ELF-1 (cell line): Measurements from ENCODE around the gene ZNF503.

Experiments used
- DNase-seq: peaks from one replicate; pipeline ENCODE4 v3.0.0-alpha.2; 2016; ENCODE audit warnings: low read depth, low spot score

Gene ZNF503

DNA sequence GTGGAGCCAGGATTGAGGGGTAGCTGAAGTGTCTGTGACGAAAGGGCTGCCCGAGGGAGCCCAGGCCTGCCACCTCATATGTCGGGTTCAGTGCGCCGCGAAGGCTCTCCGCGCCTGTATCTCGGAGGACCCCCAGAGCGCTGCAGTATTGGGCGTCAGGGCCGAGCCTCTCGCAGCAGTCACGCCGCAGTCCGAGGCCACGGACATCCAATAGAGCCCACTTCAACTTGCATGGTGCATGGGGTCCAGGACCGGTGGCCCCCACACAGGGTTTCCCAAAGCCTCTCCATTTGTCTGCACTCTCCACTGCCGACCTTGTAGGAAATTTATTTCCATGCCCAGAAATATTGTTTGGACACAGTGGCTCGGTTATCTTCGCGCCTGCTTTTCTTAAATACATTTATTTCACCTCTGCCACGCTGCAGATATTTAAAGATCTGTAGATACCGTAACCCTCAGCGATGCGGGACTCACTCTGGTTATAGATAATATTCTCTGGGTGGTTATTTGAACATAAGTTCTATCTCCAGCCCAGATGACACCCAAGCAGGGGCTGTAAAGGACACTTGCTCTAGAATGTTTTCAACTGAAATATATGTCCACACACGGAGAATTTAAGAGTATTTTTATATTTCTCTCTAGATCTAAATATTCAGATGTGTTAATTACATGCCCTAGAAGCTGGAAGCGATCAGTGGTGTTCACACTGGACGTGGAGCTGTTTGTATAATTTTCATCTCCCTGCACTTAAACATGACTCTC lies 5.1 kb upstream of the ZNF503 start:
- no peak for DNase-seq

DNA sequence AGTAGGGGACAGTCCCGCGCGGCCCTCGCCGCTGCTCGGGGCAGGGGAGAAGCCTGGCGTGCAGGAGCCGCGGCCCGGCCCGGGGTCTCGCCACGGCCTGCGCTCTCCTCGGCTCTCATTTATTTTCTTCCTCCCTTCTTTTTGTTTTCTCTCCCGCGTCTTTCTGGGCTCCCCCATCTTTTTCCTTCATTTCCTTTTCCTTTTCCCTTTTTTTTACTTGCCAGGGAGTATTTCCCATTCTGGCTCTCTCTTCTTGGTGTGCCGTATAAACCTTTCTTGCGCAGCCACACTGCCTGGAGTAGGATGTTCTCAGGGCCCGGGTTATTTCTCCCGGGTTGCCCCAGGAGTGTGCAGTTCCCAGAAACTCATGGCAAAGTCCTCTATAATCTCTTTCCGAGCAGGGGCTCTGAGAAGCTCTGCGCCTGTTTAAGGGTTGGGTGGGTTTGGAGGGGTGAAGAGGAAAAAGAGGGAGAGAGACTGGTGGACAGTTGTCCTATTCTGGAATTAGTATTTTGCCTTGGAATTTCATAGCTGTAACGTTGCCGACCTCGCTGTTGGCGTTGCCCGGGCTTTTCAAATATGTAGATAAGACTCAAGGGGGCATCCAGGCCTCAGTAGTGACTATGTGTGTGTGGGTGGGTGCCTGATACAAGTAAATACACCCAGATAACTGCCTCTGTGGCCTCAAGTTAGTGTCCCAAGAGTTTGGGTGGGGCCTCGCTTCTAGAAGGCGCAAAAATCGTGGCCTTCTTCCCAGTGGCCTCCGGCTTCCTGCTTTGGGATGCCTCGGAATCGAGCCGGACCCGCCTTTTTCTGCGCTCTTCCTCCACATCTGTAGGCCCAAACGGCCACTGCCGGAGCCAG lies 4.3 kb upstream of the ZNF503 start:
- peak; percentile 48 for DNase-seq

DNA sequence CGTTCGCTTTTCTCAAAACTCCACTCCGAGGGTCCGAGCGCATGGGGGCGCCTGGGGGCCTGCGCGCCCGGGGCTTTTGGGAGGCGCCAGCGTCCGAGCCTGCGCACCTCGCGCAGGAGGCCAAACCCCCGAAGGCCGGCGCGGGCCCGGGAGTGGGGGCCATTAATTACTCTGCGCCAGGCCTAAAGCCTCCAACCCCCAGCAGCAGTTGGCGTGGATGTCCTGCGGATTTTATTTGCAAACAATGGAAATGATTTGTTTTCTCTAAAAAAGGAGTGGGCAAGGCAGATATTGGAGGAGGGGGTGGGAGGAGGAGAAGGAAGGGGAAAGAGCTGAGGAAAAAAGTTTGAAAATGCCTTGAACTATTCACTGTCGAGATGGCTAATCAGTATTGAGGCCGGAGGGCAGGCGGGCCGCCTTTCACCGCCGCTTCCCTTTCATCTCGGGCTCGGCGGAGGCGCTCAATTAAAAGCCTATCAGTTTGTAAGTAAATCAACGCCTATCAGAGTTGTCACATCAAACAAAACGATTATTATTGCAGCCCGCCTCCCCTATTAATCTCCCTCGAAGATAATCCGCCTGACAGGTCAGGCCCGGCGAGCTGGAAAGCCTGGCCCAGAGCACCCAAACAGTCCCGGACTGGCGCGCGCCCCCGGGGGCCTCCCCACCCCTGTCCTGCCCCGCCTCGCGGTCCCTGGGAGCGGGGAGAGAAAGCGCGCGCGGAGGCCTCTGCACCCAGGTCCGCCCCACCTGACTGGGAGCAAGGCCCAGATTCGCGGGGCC lies 3.4 kb upstream of the ZNF503 start:
- peak; percentile 96 for DNase-seq

DNA sequence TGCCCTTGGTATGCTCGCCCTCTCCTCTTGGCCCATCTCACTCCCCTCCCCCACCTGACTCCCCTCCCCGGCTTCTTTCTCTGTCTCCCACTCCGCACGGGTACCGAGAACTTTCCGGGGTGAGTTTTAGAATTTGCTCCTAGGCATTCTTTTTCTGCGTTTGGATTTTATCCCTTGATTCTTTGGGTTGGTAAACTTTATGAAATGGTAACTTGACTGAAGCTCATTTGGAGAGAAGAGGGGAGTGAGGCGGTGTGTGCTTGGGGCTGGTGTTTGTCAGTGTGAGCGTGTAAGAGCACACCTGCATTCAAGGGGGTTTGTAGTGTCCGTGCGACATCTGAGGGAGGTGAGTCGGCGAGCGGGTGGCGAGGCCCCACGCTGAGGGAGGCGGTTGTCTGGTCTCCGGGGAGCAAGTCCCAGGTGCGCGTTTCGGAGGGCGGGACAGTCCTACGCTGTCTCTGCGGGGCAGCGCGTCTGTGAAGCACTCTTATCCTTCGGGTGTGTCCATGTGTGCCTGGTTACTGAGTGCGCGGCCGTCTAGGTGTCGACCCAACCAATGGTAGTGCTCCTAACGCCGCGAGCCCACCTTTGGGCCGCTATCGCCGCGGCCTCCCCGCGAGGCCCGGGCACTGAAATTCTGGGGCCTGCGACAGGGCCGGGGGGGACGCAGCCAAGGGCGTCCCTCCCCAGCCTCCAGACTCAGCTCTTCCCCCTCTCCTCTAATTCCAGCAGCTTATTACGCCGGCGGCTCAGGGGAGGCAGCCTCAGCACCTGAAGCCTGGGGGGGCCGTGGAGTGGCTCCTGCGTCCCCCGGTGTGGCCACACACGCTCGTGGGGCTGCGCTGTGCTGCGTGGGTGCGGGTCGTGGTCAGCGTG lies 2.6 kb upstream of the ZNF503 start:
- peak; percentile 77 for DNase-seq

DNA sequence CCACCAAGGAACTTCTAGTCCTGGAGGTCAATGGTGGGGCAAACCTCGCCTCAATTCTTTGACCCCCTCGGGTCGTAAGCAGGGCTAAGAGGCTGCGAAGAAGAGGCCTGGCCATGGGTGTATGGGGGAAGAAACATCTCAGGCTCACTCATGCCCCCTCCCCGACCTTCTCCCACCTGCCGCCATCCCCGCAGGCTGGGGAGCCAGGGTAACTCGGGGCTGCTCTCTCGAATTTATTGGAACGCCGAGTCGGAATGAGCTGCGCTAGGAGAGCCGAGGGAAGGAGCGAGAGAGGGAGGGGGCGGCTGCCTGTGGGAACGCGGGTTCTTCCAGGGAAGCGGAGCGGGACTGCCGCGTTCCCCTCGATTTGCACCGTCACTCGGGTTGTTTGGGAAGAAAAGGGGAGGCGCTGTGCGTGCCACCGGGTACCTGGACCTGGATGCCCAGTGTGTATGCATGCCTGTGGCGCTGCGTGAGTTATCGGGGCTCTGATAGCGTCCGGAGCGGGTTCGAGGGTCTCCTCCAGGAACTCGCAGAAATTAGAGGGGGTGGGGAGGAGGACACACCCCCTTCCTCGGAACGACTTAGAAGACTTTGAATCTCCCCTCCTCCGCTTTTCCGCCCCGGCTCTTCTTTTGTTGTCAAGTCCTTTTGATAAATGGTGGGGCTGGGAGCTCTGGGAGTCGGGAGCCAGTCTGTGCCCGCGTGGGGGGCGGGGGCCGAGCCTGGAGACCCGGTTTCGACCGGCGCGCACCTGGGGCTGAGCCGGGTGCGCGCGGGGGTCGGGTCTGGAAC lies 1.8 kb upstream of the ZNF503 start:
- DNase-seq: peak; percentile 78

DNA sequence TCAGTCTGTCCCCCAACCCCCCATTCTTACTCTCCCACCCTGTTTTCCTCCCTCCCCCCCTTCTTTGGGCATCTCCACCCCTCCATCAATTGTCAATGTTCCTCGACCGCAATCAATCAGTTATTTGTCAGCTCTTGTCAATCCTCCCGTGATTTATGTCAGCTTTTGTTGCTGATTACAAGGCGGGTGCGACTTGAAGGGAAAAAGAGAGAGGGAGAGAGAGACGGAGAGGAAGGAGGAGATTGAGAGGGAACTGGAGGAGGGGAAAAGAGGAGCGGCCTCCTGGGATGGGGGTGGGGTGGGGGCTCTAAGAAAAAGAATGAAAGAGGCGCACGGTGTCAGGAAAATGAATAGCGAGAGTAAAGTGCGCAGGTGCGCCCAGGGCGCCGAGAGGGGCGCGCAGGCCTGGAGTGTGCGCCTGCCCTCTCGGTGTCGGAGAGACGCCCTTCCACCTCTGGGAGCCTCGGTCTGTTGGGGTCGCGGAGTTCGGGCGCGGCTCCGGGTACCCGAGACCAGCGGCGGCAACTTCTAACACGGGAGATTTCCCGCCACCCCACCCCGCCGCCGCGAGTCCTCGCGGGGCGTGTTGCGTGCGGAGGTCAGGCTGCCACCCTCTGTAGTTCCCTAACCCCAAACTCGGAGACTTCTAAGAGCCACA lies 1.1 kb upstream of the ZNF503 start:
- peak; percentile 71 for DNase-seq

DNA sequence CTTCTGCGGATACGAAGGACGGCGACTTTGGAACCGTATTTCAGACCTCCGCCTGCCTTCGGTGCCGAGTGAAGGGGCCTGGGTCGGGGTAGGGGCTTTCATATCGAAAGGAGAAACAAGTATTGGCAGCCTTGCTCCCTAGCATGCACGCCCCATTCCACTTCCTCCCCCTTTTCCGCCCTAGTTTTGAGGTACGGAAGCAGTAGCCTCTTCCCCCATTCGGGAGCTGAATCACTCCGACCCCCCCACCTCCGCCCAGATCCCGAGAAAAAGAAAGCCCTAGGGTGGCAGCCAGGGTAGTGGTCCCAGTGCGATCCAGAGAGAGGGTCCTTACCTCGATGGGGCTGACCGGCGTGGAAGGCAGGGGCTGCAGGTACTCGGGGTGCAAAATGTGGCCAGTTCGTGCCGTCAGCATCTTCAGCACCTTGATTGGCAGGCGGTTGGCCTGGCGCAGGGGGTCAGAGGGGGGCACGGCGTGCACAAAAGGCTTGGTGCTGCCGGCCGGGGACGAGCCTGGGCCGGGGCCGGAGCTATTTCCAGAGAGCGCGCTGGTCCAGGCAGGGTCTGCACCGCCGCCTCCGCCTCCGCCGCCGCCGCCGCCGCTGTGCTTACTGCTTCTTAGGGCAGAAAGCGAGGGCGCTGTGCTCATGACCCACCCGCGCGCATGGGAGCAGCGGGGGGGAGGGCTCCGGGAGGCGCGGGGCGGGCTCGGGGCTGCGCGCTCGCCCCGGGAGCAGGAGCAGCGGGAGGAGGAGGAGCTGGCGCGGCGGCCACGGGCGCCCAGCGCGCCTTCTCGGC lies 594 bp downstream of the ZNF503 start:
- no peak for DNase-seq

DNA sequence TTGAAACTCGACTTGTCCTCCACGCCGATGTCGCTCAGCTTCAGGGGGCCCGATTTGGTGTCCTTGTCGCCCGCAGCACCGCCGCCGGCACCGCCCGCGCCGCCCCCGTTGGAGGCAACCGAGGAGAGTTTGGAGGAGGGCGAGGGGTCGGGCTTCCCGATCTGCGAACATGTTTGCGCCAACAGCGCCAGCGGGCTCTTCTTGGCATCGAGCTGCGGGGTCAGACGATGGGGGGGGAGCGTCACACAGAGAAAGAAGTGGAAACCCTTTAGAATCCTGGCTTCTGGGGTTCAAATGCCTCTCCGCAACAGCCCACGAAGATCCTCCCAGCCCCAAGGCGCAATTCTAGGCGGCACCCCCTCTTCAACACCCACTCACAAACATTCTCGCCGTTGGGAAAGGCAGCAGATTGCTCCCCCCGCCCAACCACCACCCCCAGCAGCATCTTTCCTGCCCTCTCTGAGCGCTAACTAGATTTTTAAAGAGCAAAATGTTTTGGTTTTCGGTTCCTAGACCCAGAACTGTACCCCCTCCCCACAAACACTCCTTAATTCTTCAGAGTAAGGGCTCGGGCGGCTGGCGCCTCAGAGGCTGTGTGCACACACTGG lies 1.3 kb downstream of the ZNF503 start:
- no peak for DNase-seq

DNA sequence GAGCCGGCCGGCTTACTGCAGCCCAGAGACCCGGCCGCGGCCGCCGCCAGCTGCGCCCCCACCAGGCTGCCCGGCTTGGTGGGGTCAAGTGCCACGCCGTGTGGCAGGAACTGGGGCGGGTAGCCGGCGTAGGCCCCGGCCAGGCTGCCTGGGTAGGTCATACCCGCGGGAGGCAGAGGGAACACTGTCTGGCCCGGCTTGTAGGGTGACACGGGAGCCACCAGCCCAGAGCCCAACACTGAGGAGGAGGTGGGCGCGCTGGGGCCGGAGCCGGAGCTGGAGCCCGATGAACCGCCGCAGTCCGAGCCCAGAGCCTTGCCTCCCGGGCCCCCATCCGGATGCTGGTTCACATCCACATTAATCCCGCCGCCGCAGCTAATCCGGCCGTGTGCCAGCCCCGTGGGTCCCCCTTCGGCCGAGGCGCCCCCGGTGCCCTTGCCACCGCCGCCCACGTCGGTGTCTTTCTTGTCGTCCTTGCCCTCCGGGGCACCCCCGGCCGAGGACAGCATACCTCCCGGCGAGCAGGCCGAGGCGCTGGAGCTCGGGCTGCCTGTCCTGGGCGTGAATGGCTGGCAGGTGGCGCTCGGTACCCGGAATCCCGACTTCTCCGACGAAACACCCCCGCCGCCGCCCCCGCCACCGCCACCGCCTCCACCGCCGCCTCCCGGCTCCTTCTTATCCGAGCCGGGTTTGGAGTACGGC lies 2.0 kb downstream of the ZNF503 start:
- DNase-seq: peak; percentile 76

DNA sequence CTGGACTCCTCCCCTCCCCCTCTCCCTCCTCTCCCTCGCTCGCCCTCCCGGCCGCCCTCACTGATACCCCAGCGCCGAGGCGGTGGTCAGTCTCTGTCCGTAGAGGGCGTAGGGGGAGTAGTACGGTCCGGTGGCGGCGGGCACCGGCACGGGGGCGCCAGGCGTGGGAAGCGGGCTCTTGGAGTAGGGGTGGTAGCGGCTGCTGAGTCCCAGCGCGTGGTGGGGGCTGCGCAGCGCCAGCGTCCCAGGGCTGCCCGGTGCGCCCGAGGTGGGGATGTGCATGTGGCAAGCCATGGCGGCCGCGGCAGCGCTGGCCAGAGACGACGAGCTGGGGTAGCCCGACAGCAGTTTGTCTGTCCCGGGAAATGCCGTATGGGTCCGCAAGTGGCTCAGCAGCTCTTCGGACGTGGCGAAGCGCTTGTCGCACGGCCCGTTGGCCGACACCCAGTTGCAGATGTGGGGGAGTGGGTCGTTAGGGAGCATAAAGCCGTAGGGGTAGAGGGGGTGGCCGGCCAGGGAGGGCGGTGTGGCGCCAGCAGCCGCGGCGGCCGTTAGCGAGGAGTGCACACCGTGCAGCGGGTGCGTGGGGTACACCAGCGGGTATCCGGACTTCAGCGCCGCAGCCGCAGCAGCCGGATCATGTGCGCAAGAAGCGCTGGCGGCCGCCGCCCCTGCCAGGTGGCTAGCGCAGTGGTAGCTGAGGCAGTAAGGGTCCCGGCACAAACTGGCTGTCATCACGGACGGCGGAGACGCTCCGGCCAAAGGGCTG lies 2.7 kb downstream of the ZNF503 start:
- DNase-seq: peak; percentile 64

DNA sequence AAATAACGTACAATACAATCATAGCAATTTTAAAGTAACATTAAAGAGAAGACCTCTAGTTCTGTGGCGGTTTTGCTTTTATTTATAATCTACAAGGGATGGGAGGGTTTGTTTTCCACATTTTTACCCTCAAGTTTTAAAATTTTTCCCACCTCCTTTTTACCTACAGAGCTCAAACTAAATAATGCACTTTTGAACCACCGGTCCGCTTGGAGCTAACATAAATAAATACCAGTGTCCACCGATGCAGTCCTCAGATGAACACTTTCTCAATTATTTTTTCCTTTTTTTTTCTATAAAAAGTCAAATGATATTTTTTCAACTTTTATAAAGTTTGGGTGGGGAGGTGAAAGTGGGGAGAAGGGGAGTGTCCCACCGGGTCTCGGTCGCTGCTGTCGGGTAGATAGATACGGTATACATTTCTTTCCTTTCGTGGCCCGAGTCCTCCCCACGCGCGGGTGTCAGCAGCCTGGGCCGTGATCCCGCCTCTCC lies 3.3 kb downstream of the ZNF503 start:
- no peak for DNase-seq

DNA sequence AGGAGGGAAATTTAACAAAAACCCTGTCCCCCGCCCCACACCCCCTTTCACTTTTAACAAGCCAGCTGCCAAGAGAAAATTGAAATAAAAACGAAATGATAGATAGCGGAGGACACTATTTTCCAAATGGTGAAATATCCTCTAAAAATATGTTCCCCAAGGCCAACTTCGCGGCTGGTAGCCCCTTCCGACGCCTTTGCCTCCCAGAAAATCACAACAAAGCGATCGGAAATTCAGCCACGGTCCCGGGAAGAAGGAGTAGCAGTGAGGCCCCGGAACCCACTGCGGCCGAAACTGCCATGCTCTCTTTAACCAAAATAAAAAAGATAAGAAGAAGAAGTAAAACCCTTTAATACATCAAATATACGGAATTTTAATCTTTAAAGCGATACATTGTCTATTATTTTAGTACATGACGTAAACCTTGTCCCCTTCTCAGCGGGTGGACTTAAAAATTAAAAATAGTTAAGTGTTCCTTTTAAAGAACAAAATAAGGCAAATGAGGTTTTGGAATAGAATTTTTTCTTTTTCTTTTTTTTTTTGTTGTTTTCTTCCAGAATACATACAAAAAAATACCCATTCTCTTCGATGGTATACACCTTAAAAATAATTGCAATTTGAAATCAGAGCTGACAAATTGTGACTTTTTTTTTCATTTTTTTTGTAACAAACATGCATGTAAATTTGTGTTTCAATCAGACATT lies 3.9 kb downstream of the ZNF503 start:
- DNase-seq: peak; percentile 42

DNA sequence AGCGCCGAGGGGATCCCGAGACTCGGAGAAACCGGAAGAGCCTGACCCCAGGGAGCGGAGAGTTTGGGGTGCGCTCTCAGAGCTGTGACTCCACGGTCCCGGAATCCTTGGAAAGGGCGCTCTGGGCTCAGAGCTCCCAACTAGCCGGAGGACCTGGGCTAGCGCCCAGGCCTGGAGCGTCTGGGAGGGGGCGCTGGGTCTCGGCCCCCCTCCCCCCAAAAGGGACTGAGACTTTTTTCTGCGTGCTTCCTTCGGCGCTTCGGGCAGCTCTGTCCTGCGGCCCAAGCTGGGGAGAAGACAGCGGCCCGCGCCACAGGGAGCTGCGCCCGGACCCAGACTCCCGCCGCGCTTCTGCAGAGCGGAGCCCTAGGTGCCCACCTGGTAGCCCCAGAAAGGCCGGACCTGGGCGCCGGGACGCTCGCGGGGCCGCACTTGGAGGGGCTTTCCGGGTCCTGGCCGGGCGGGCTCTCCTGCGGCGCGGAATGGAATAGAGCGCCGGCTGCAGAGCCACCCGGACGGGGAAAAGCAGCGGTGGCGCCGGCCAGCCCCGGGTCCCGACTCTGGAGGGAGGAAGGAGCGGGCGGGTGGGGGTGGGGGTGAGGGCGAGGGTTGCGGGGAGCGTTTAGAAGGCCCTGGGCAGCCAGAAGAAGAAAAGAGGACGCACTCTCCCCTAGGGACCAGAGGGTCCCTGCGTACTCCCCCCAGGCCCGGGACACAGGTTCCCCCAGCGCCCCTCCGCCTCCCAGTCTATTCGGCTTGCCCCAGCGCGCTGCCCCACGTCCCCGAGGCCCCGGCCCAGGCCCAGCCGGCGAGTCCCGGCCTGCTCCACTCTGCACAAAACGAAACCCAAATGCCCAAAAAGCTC lies 4.7 kb downstream of the ZNF503 start:
- DNase-seq: peak; percentile 64

DNA sequence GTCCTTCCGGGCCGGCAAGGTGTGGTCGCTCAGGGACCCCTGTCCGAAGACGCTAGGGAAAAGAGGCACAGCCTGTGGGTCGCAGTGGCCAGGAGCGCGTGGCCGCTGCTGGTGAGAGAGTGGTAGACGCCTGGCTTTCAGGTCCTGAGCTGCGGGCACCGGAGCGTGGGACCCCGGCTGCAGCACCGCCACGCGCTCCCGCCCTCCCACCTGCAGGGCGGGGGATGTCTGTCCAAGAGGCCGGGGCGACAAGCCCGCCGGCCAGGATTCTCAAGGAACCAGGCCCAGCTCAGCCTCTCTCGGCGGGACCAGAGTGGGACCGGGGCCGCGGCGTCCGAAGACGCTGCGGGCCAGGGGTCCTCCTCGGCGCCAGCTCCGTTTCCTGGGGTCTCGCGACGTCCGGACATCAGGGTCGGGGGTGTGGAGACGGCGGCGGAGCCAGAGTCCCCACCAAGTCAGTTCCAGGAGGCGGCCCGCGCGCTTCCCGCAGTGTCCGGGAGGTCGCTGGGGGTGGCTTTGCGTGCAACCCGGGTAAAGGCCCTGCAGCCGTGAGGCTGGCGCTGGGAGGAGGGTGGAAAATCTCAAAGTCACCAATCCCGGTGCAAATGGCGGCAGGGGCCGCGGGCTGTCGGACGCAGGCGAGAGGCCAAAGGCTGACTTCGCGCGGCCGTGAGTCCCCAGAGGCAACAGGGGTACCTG lies 5.5 kb downstream of the ZNF503 start:
- peak; percentile 60 for DNase-seq
